Measurements from ENCODE around the gene TSPAN11.

The TSPAN11 gene

DNA sequence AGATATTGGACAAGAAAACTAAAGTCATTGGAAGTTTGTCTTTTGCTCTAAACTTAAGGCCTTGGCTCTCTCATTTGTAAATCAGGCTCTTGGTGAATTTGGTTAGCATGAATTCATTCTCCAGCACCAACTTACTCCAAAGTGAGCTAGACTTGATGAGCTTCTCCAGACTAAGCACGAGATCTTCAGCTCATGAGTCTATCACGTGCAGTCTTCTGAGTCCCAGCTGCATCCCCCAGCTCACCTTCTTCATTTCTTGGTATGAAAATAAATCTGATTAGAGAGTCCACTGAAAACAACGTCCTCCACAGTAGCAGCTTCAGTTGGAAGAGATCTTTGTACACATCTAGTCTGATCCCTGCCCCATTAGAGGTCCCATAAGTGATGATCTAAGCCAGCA, 94.6 kb downstream of the TSPAN11 start:
- H3K4me3 ChIP-seq (ENCODE audit: low read length, poor library complexity, severe bottlenecking): no peak overlapping the region
- no peak overlapping the region for H3K4me2 ChIP-seq (ENCODE audit: low read depth, low read length, poor library complexity, severe bottlenecking)
- H3K36me3 ChIP-seq (ENCODE audit: insufficient read depth, low read length): no peaks in the 10 kb centered on the region
- no peaks in the 10 kb centered on the region for H3K79me2 ChIP-seq (ENCODE audit: insufficient read depth, low read length)
- no peak overlapping the region for H3K9ac ChIP-seq (ENCODE audit: low read depth, low read length, poor library complexity, severe bottlenecking)
- H2AFZ ChIP-seq (ENCODE audit: low read length): no peak overlapping the region
- no peaks in the 10 kb centered on the region for H3K4me1 ChIP-seq (ENCODE audit: insufficient read depth, low read length, poor library complexity, severe bottlenecking)
- TF ChIP-seq EZH2phosphoT487 (IDR thresholded peaks at IDR 0.05; ENCODE audit: borderline replicate concordance): no peak
- TF ChIP-seq, protein P1, sequence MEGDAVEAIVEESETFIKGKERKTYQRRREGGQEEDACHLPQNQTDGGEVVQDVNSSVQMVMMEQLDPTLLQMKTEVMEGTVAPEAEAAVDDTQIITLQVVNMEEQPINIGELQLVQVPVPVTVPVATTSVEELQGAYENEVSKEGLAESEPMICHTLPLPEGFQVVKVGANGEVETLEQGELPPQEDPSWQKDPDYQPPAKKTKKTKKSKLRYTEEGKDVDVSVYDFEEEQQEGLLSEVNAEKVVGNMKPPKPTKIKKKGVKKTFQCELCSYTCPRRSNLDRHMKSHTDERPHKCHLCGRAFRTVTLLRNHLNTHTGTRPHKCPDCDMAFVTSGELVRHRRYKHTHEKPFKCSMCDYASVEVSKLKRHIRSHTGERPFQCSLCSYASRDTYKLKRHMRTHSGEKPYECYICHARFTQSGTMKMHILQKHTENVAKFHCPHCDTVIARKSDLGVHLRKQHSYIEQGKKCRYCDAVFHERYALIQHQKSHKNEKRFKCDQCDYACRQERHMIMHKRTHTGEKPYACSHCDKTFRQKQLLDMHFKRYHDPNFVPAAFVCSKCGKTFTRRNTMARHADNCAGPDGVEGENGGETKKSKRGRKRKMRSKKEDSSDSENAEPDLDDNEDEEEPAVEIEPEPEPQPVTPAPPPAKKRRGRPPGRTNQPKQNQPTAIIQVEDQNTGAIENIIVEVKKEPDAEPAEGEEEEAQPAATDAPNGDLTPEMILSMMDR (conservative IDR thresholded peaks at IDR 0.05; ENCODE audit: low read length): no peak
- H3K9me2 ChIP-seq (replicated peaks; ENCODE audit: low read depth, low read length): no peaks in the 10 kb centered on the region
- no peaks in the 10 kb centered on the region for H3K9me3 ChIP-seq (ENCODE audit: insufficient read depth, low read depth, low read length)
- no peaks in the 10 kb centered on the region for H4K20me1 ChIP-seq (ENCODE audit: insufficient read depth, low read length, poor library complexity, severe bottlenecking)
- no peaks in the 10 kb centered on the region for H3F3A ChIP-seq (ENCODE audit: low read depth)
- H3K27me3 ChIP-seq (ENCODE audit: insufficient read depth, low read length, poor library complexity, severe bottlenecking): no peaks in the 10 kb centered on the region

DNA sequence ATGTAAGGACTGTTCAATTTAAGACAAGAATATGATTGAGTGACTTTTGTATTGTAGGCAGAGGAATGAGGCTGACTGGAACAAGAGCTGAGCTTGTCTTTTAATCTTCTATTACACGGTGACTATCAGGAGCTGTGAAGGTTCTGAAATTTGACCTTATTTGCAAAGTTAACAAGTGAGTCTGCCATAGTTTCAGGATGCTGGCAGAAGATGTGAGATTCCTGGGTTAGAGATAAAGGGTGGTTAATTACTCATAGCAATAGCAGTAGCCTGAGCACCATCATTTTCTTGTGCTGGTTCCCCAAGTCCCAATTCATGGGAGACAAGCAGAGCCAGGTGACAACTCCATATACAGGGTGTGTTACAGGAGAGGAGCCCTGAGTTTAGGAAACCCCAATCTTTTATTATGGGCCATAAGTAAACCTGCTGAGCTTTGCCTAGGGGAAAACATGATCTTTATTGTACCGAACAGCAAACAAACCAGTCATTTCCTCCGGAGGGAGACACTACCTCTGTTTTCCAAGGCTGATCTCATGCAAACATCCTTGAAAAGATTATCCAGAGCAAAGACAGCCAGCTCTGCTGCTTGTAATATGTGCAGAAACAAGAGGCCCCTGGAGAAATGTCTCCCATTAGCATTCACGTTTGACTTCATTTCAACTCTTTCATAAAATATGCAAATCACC, 95.4 kb downstream of the TSPAN11 start:
- Histone ChIP-seq H3K27me3 (ENCODE audit: insufficient read depth, low read length, poor library complexity, severe bottlenecking) (no peaks in the 10 kb centered on the region), H3K9me2 (replicated peaks; ENCODE audit: low read depth, low read length) (no peaks in the 10 kb centered on the region), H3K36me3 (ENCODE audit: insufficient read depth, low read length) (no peaks in the 10 kb centered on the region), H3F3A (ENCODE audit: low read depth) (no peaks in the 10 kb centered on the region), H2AFZ (ENCODE audit: low read length) (no peak overlapping the region), H3K4me3 (ENCODE audit: low read length, poor library complexity, severe bottlenecking) (no peak overlapping the region), H4K20me1 (ENCODE audit: insufficient read depth, low read length, poor library complexity, severe bottlenecking) (no peaks in the 10 kb centered on the region), H3K4me2 (ENCODE audit: low read depth, low read length, poor library complexity, severe bottlenecking) (no peak overlapping the region), H3K79me2 (ENCODE audit: insufficient read depth, low read length) (no peaks in the 10 kb centered on the region), H3K4me1 (ENCODE audit: insufficient read depth, low read length, poor library complexity, severe bottlenecking) (no peaks in the 10 kb centered on the region), H3K9me3 (ENCODE audit: insufficient read depth, low read depth, low read length) (no peaks in the 10 kb centered on the region), H3K9ac (ENCODE audit: low read depth, low read length, poor library complexity, severe bottlenecking) (no peak overlapping the region)
- TF ChIP-seq, protein P1 (conservative IDR thresholded peaks at IDR 0.05; ENCODE audit: low read length): no peak
- TF ChIP-seq EZH2phosphoT487 (IDR thresholded peaks at IDR 0.05; ENCODE audit: borderline replicate concordance): no peak

DNA sequence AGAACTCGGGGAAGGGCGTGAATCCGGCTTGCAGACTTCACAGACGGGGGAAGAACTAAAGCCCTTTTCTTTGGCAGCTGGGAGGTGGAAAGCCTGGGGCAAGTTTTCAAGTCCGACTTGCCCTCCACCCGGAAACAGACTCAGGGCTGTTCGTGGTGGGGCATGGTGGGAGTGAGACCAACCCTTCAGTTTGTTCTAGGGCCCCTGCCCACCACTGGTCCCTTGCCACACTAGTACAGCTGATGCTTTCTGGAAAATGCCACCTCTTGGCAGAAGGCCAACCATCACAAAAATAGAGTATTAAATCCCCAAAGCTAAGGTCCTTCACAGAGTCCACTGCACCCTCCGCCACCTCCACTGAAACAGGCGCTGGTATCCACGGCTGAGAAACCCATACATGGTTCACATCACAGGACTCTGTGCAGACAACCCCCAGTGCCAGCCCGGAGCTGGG, 96.8 kb downstream of the TSPAN11 start:
- H3K9me3 ChIP-seq (ENCODE audit: insufficient read depth, low read depth, low read length): no peaks in the 10 kb centered on the region
- no peaks in the 10 kb centered on the region for H3F3A ChIP-seq (ENCODE audit: low read depth)
- H3K4me3 ChIP-seq (ENCODE audit: low read length, poor library complexity, severe bottlenecking): no peak overlapping the region
- H3K9me2 ChIP-seq (replicated peaks; ENCODE audit: low read depth, low read length): no peaks in the 10 kb centered on the region
- H4K20me1 ChIP-seq (ENCODE audit: insufficient read depth, low read length, poor library complexity, severe bottlenecking): no peaks in the 10 kb centered on the region
- TF ChIP-seq EZH2phosphoT487 (IDR thresholded peaks at IDR 0.05; ENCODE audit: borderline replicate concordance): no peak
- TF ChIP-seq, protein P1 (conservative IDR thresholded peaks at IDR 0.05; ENCODE audit: low read length): no peak
- H2AFZ ChIP-seq (ENCODE audit: low read length): no peak overlapping the region
- H3K4me1 ChIP-seq (ENCODE audit: insufficient read depth, low read length, poor library complexity, severe bottlenecking): no peaks in the 10 kb centered on the region
- H3K4me2 ChIP-seq (ENCODE audit: low read depth, low read length, poor library complexity, severe bottlenecking): no peak overlapping the region
- H3K9ac ChIP-seq (ENCODE audit: low read depth, low read length, poor library complexity, severe bottlenecking): no peak overlapping the region
- no peaks in the 10 kb centered on the region for H3K79me2 ChIP-seq (ENCODE audit: insufficient read depth, low read length)
- no peaks in the 10 kb centered on the region for H3K36me3 ChIP-seq (ENCODE audit: insufficient read depth, low read length)
- H3K27me3 ChIP-seq (ENCODE audit: insufficient read depth, low read length, poor library complexity, severe bottlenecking): no peaks in the 10 kb centered on the region
